AG04450 (cell line): Measurements from ENCODE around the gene LAMTOR2. TPM values are rescaled to one million over a fixed set of nuclear protein-coding genes. Genes with fewer than 3 reads are reported as not detected.

Experiments
- CTCF ChIA-PET: fragments of 300-600, 350-600 bp; formaldehyde crosslinking; extraction: SDS; loops from one replicate; lab custom pipeline; 2022; ENCODE audit warnings: antibody characterized with exemption, inconsistent platforms; lab: Charles Lee
- POLR2A ChIA-PET: fragments of 350-600 bp; formaldehyde crosslinking; extraction: SDS; loops from one replicate; lab custom pipeline; 2021; ENCODE audit warnings: antibody characterized with exemption, inconsistent platforms; lab: Yijun Ruan, JAX
- DNase-seq: peaks from one replicate; pipeline ENCODE4 v3.0.0-alpha.2; 2011; ENCODE audit warnings: low read depth, low spot score
- H3K27ac ChIP-seq: one replicate; pipeline ENCODE4 v1.5.1; 2012; ENCODE audit warnings: low read depth, low read length, control low read depth
- H3K27me3 ChIP-seq: one replicate; pipeline ENCODE4 v1.6.0; 2012; ENCODE audit warnings: low read length; ENCODE audit not compliant: control insufficient read depth, insufficient read depth
- H3K4me3 ChIP-seq: 2 replicates; pipeline ENCODE4 v1.5.1; 2011; ENCODE audit warnings: mild to moderate bottlenecking, low read depth, low read length, control low read depth
- H3K9me3 ChIP-seq: 2 replicates; pipeline ENCODE4 v1.5.1; 2012; ENCODE audit warnings: low read length; ENCODE audit not compliant: control insufficient read depth, insufficient read depth
- polyA plus RNA-seq: library from polyadenylated mRNA; depleted of rRNA; stranded (reverse); fragments of >200 nt; gene quantifications from 2 replicates; pipeline ENCODE4 v1.2.3, GENCODE V29; 2011
- TF ChIP-seq, protein P1 (sequence below): IDR thresholded peaks from 2 replicates; pipeline ENCODE4 v1.5.1; 2011; ENCODE audit warnings: low read depth, low read length, control low read depth, inconsistent platforms

The LAMTOR2 gene
- polyA plus RNA-seq, 1 experiment, result 42.4 TPM

DNA sequence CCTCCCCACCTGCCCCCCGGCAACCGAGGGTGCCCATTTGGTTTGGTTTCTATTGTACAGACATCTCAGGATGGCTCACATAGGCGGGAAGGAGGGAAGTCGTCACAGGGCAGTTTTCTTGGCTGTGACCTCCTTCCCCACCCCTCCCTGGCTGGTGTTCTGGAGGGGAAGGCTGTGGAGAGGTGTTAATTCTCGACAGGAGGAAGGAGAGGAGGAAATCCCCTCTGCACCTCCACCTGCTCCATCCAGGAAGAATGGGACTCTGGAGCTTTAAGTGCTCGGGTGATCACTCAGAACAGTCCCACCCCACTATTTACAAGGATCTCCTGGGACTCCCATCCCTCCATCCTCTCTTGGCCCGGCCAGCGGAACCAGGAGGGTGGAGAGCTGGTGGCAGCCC, 20.1 kb downstream of the LAMTOR2 start:
- H3K9me3 ChIP-seq, result no peaks in the 10 kb centered on the region; the same call in 1 of the 2 replicates
- no peak for DNase-seq
- H3K27ac ChIP-seq, result no peak overlapping the region
- TF ChIP-seq, protein P1, sequence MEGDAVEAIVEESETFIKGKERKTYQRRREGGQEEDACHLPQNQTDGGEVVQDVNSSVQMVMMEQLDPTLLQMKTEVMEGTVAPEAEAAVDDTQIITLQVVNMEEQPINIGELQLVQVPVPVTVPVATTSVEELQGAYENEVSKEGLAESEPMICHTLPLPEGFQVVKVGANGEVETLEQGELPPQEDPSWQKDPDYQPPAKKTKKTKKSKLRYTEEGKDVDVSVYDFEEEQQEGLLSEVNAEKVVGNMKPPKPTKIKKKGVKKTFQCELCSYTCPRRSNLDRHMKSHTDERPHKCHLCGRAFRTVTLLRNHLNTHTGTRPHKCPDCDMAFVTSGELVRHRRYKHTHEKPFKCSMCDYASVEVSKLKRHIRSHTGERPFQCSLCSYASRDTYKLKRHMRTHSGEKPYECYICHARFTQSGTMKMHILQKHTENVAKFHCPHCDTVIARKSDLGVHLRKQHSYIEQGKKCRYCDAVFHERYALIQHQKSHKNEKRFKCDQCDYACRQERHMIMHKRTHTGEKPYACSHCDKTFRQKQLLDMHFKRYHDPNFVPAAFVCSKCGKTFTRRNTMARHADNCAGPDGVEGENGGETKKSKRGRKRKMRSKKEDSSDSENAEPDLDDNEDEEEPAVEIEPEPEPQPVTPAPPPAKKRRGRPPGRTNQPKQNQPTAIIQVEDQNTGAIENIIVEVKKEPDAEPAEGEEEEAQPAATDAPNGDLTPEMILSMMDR, result no peak
- CTCF ChIA-PET, result interaction anchor here (1.4 to 2.4 kb wide), 3 partner anchors 8 to 150 kb away, joined by 5 to 12 read pairs (median 6); no protein-coding TSS in a partner anchor
- POLR2A ChIA-PET, result no interaction called here
- no peaks in the 10 kb centered on the region for H3K27me3 ChIP-seq
- H3K4me3 ChIP-seq, result no peak overlapping the region

DNA sequence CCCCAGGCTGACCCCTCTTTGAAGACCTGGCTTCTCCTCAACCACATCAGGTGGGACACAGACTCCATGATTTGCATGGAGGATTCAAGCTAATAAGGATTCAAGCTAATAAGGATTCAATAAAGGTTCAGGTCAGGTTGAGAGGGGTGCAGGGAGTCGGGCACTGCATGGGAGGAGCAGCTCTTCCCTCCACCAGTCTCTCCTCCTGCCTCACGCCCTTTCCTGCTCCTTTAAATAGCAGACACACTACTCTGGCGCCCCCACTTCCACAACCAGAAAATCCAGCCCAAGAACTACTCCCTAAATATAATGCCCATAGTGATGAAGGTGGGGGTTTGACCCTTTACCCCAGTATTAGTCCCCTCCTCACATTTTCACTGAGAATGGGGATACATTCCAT, 20.6 kb downstream of the LAMTOR2 start:
- TF ChIP-seq, protein P1, result no peak
- Histone ChIP-seq H3K9me3 (no peaks in the 10 kb centered on the region; the same call in 1 of the 2 replicates), H3K27me3 (no peaks in the 10 kb centered on the region), H3K4me3 (no peak overlapping the region), H3K27ac (no peak overlapping the region)
- ChIA-PET CTCF (interaction anchor here (1.4 to 2.4 kb wide), 3 partner anchors 9 to 150 kb away, joined by 5 to 12 read pairs (median 6); no protein-coding TSS in a partner anchor), POLR2A (no interaction called here)
- DNase-seq, result no peak

DNA sequence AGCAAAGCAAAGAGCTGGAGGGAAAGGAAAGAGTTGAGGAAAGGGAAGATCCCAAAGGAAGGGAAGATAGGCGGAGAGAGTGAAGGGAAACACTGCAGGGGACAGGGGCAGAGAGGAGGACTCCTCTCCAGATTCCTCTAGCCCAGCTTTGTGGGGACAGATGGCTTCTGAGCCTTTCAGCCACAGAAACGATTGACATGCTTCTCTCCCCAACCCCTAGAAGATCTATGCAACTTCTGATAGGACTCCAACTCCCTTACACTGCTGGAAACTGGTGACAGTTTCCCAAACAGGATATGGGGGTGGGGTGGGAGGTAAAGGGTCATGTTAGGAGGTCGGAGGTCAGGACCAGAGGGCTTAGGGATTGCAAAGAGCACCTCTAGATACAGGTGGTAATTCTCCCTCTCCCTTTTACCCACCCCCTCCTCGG, 21.2 kb downstream of the LAMTOR2 start:
- CTCF ChIA-PET, result interaction anchor here (1.4 to 2.4 kb wide), 3 partner anchors 9 to 149 kb away, joined by 5 to 12 read pairs (median 6); no protein-coding TSS in a partner anchor
- no peak overlapping the region for H3K4me3 ChIP-seq
- POLR2A ChIA-PET, result no interaction called here
- no peak overlapping the region for H3K27ac ChIP-seq
- DNase-seq, result no peak
- H3K27me3 ChIP-seq, result no peaks in the 10 kb centered on the region
- no peaks in the 10 kb centered on the region; the same call in 1 of the 2 replicates for H3K9me3 ChIP-seq
- TF ChIP-seq, protein P1, result no peak

DNA sequence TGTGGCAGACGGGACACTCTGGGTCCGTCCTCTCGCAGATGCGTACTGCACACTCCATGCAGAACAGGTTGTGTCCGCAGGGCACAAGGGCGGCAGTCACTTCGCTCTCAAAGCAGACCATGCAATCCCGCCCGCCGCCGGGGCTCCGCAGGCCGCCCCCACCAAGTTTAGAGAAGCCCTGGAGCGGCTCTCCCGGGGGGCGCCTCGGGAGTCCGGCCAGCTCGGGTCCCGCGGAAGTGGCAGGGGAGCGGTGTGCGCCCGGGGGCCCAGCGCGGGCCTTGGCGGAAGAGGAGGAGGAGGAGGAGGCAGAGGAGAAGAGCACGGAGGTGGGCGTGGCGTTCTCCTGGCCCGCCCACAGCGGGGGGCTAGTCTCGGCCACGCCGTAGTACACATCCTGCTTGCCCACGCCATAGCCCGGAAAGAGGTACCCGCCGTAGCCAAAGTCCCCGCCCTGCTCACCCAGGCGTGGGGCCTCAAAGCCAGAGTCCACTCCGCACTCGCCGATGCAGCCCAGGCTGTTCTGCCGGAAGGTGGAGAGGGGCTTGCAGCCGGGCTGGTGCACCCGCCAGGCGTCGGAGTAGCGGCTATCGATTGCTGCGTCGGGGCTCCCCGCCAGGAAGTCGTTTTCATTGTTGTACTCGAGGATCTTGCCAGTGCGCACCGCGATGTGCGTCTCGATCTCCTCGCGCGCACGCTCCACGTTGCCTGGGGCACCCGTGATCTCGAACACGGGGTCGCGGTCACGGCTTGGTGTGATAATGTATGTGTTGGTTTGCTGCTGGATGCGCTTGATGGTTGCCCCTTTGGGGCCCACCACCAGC, 22.2 kb downstream of the LAMTOR2 start:
- TF ChIP-seq, protein P1, result no peak
- no peak overlapping the region for H3K27ac ChIP-seq
- CTCF ChIA-PET, result interaction anchor here (1.9 to 2.4 kb wide), 2 partner anchors 10 to 148 kb away, joined by 6 to 12 read pairs; no protein-coding TSS in a partner anchor
- no peak for DNase-seq
- POLR2A ChIA-PET, result no interaction called here
- no peaks in the 10 kb centered on the region for H3K27me3 ChIP-seq
- H3K4me3 ChIP-seq, result no peak overlapping the region
- no peaks in the 10 kb centered on the region; the same call in 1 of the 2 replicates for H3K9me3 ChIP-seq

DNA sequence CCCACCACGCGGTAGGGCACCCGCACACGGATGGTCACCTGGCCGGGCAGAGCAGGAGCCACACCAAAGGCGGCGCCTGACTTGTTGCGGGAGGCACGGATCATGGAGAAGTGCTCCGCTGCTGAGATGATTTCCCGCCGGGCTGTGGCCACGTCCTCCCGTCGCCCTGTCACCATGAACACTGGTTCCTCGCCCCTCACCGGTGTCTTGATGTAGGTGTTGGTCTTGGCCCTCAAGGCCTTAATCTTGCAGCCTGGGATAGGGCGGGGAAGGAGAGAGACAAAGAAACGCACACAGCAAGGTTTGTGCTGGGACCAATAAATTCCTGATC, 22.8 kb downstream of the LAMTOR2 start:
- DNase-seq, result no peak
- Histone ChIP-seq H3K27me3 (no peaks in the 10 kb centered on the region), H3K27ac (peak overlapping the region; percentile 11), H3K9me3 (no peaks in the 10 kb centered on the region; the same call in 1 of the 2 replicates), H3K4me3 (no peak overlapping the region)
- TF ChIP-seq, protein P1, result no peak
- ChIA-PET POLR2A (no interaction called here), CTCF (no interaction called here)
